MM.1S (cell line): Measurements from ENCODE around the gene SLC2A10.

Source experiments
- CTCF ChIP-seq: fragments of 300-600 bp; sonication (generic); IDR thresholded peaks from 2 replicates; pipeline ENCODE4 v1.5.1; 2016; ENCODE audit warnings: antibody characterized with exemption, low read length, mixed read lengths
- EZH2 ChIP-seq: fragments of 300-600 bp; sonication (generic); optimal IDR thresholded peaks from 2 replicates; pipeline ENCODE3; 2017; ENCODE audit warnings: low read depth, mild to moderate bottlenecking, antibody characterized with exemption, low read length, mixed read lengths

DNA sequence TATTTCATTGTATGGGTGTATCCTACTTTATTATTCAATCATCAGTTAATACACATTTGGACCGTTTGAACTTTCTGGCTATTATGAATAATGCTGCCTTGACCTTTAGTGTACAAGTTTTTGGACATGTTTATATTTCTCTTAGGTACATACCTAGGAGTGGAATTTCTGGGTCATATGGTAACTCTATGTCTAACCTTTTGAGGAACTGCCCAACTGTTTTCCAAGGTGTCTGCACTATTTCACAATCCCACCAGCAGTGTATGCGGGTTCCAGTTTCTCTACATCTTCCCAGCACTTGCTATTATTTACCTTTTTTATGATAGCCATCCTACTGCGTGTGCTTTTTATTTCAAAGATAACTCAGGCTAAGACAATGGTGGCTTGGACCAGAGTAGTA is 43.8 kb upstream of the SLC2A10 start:
- TF ChIP-seq EZH2 (no peak), CTCF (no peak)
